Subcutaneous abdominal adipose tissue (tissue), 5 donors: ENCODE data around the gene POGK.

Experiments used
- H3K27ac ChIP-seq: one replicate; pipeline ENCODE4 v1.7.0; 2013; ENCODE audit warnings: low read depth, mild to moderate bottlenecking, inconsistent platforms, low read length, moderate library complexity
- H3K27me3 ChIP-seq, 5 donors: one replicate each; pipeline ENCODE4 v1.7.0; 2013; ENCODE audit warnings: low read length in 5 of 5, inconsistent platforms in 1 of 5; ENCODE audit not compliant: control insufficient read depth in 5 of 5, insufficient read depth in 4 of 5
- H3K36me3 ChIP-seq, 5 donors: one replicate each; pipeline ENCODE4 v1.7.0; 2013; ENCODE audit warnings: low read length in 5 of 5; ENCODE audit not compliant: control insufficient read depth in 5 of 5, insufficient read depth in 5 of 5
- H3K4me1 ChIP-seq, 5 donors: one replicate each; pipeline ENCODE4 v1.7.0; 2013; ENCODE audit warnings: low read length in 5 of 5, mild to moderate bottlenecking in 3 of 5, moderate library complexity in 1 of 5; ENCODE audit not compliant: control insufficient read depth in 5 of 5, insufficient read depth in 5 of 5
- H3K4me3 ChIP-seq, 5 donors: one replicate each; pipeline ENCODE4 v1.7.0; 2013; ENCODE audit warnings: low read length in 5 of 5, low read depth in 1 of 5
- H3K9ac ChIP-seq, 5 donors: one replicate each; pipeline ENCODE4 v1.7.0; 2013; ENCODE audit warnings: low read length in 5 of 5, mild to moderate bottlenecking in 4 of 5, moderate library complexity in 3 of 5
- H3K9me3 ChIP-seq, 5 donors: one replicate each; pipeline ENCODE4 v1.7.0; 2013; ENCODE audit warnings: low read length in 5 of 5; ENCODE audit not compliant: control insufficient read depth in 5 of 5
- donor health status: healthy.
- donor health status: healthy.
- donor health status: healthy.
- donor health status: healthy.
- donor health status: healthy.

The POGK gene

GRCh38 chr1:166855558-166855957, 16.3 kb downstream of the POGK start:
- no peak overlapping the region for H3K27ac ChIP-seq
- no peaks in the 10 kb centered on the region for H3K27me3 ChIP-seq
- H3K4me3 ChIP-seq, result no peak overlapping the region
- H3K9ac ChIP-seq, result no peak overlapping the region
- peaks cover 39 to 90% (median 75%) of the 10 kb centered on the region in 5 donors for H3K36me3 ChIP-seq
- no peaks in the 10 kb centered on the region for H3K9me3 ChIP-seq
- no peaks in the 10 kb centered on the region for H3K4me1 ChIP-seq

GRCh38 chr1:166857995-166858394, 18.7 kb downstream of the POGK start:
- Histone ChIP-seq H3K27ac (no peak overlapping the region), H3K27me3 (no peaks in the 10 kb centered on the region), H3K4me3 (no peak overlapping the region), H3K9ac (no peak overlapping the region), H3K4me1 (no peaks in the 10 kb centered on the region), H3K9me3 (no peaks in the 10 kb centered on the region), H3K36me3 (peaks cover 37 to 83% (median 69%) of the 10 kb centered on the region in 5 donors)

GRCh38 chr1:166858726-166859419, 19.6 kb downstream of the POGK start:
- Histone ChIP-seq H3K4me1 (no peaks in the 10 kb centered on the region), H3K27ac (no peak overlapping the region), H3K36me3 (peaks cover 35 to 82% (median 71%) of the 10 kb centered on the region in 5 donors), H3K4me3 (no peak overlapping the region), H3K27me3 (no peaks in the 10 kb centered on the region), H3K9me3 (no peaks in the 10 kb centered on the region), H3K9ac (no peak overlapping the region)

- no peaks in the 10 kb centered on the region for H3K27me3 ChIP-seq
- H3K4me3 ChIP-seq, result no peak overlapping the region
- H3K4me1 ChIP-seq, result no peaks in the 10 kb centered on the region
- no peak overlapping the region for H3K27ac ChIP-seq
- peaks cover 34 to 80% (median 70%) of the 10 kb centered on the region in 5 donors for H3K36me3 ChIP-seq
- no peak overlapping the region for H3K9ac ChIP-seq
- H3K9me3 ChIP-seq, result no peaks in the 10 kb centered on the region
These were observed 20.3 kb downstream of the POGK start for GRCh38 chr1:166859597-166859996.

DNA sequence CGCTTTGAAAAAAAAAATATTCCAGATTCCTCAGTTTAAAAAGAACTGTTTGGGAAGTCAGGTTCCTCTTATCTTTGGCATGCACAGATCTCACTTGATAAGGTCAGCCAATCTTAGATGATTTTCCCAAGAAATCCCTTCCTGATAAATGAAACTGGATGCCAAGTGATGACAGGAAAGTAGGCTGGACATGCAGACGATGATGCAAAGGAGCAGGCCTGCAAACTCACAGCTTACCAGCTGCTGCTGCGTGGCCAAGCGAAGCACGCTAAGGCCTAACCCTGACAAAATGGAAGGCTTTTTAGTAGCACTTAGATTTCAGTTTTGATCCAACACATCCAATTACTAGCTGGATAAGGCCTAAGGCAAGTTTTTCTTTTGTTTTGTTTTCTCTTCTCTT, 26.7 kb downstream of the POGK start:
- no peak overlapping the region for H3K27ac ChIP-seq
- no peak overlapping the region for H3K9ac ChIP-seq
- no peaks in the 10 kb centered on the region for H3K27me3 ChIP-seq
- H3K4me1 ChIP-seq, result no peaks in the 10 kb centered on the region
- H3K36me3 ChIP-seq, result peaks cover 25 to 46% (median 37%) of the 10 kb centered on the region in 5 donors
- H3K9me3 ChIP-seq, result no peaks in the 10 kb centered on the region
- H3K4me3 ChIP-seq, result no peak overlapping the region

- Histone ChIP-seq H3K9me3 (no peaks in the 10 kb centered on the region), H3K4me1 (peaks cover 0 to 2% (median 0%) of the 10 kb centered on the region in 5 donors), H3K9ac (no peak overlapping the region), H3K27me3 (no peaks in the 10 kb centered on the region), H3K4me3 (no peak overlapping the region), H3K36me3 (peaks cover 10 to 24% (median 16%) of the 10 kb centered on the region in 5 donors), H3K27ac (no peak overlapping the region)
These were observed 29.4 kb downstream of the POGK start for GRCh38 chr1:166868639-166869038.

GRCh38 chr1:166869318-166870099, 30.2 kb downstream of the POGK start:
- H3K9me3 ChIP-seq, result no peaks in the 10 kb centered on the region
- H3K27me3 ChIP-seq, result no peaks in the 10 kb centered on the region
- peaks cover 7 to 17% (median 10%) of the 10 kb centered on the region in 5 donors for H3K36me3 ChIP-seq
- peak overlapping the region in 2 of 5 donors; percentile 7 to 32 for H3K9ac ChIP-seq
- no peak overlapping the region for H3K27ac ChIP-seq
- H3K4me1 ChIP-seq, result peaks cover 0 to 3% (median 0%) of the 10 kb centered on the region in 5 donors
- H3K4me3 ChIP-seq, result no peak overlapping the region

DNA sequence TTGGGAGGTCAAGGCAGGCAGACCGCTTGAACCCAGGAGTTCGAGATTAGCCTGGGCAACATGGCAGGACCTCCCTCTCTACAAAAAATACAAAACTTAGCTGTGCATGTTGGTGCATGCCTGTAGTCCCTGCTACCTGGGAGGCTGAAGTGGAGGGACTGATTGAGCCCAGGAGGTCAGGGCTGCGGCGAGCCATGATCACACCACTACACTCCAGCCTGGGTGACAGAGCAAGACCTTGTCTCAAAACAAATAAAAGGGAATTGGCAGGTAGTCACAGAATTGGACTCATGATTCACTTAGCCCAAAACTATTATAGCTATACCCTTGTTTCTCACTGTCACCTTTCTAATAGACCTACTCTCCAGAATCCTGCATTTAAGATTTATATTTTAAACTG, 31.3 kb downstream of the POGK start:
- H3K27me3 ChIP-seq, result no peaks in the 10 kb centered on the region

DNA sequence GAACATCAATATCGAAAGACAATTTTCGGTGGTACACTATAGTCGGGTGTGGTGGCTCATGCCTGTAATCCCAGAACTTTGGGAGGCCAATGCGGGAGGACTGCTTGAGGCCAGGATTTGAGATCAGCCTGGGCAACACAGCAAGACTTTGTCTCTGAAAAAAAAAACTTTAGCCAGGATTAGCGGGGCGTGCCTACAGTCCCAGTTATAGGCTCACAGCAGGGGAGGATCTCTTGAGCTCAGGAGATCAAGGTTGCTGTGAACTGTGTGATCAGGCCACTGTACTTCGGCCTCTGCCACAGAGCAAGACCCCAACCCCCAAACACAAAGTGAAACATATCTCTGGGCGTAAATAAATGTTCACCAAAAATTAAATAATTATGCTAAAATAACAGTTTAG, 35.2 kb downstream of the POGK start:
- Histone ChIP-seq H3K9ac (no peak overlapping the region), H3K27ac (no peak overlapping the region), H3K4me1 (peaks cover 3 to 18% (median 13%) of the 10 kb centered on the region in 5 donors)

More for the DNA sequence above, 31.3 kb downstream of the POGK start:
- H3K9me3 ChIP-seq, result no peaks in the 10 kb centered on the region
- H3K36me3 ChIP-seq, result peaks cover 6 to 17% (median 8%) of the 10 kb centered on the region in 5 donors
- H3K27ac ChIP-seq, result no peak overlapping the region
- peaks cover 3 to 12% (median 8%) of the 10 kb centered on the region in 5 donors for H3K4me1 ChIP-seq
- H3K9ac ChIP-seq, result no peak overlapping the region
- no peak overlapping the region for H3K4me3 ChIP-seq

DNA sequence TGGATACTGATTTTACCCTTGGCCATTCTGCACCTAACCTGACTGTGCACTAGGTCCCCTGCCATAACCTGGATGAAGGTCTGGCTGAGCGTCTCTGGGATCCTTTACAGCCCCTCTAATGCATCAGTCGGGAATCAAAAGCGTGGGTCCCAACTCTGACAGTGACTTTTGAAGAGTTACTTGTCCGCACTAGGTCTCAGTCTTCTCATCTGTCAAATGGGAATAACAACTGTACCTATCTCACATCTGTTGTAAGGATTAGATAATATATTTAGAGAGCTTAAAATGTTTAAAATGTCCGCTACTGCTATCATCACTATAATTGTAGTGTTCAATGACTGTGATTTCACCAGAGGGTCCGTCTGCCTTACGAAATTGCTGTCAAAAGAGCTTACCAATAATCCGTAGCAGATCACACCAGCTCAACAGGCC, 36.0 kb downstream of the POGK start:
- Histone ChIP-seq H3K9ac (peak overlapping the region in 4 of 5 donors; percentile 72 to 92 (median 90)), H3K27ac (no peak overlapping the region), H3K4me1 (peaks cover 3 to 18% (median 13%) of the 10 kb centered on the region in 5 donors), H3K36me3 (no peaks in the 10 kb centered on the region), H3K4me3 (peak overlapping the region; percentile 70 to 86 (median 82)), H3K9me3 (no peaks in the 10 kb centered on the region), H3K27me3 (no peaks in the 10 kb centered on the region)

More for the DNA sequence above, 35.2 kb downstream of the POGK start:
- no peaks in the 10 kb centered on the region for H3K27me3 ChIP-seq
- no peak overlapping the region for H3K4me3 ChIP-seq
- no peaks in the 10 kb centered on the region for H3K9me3 ChIP-seq
- no peaks in the 10 kb centered on the region for H3K36me3 ChIP-seq
